ENCODE data around the gene LSMEM2. TPM values are rescaled to one million over a fixed set of nuclear protein-coding genes. Genes with fewer than 3 reads are reported as not detected.

LSMEM2 gene
- total and polyA plus RNA-seq, 8 donors = 0.15 to 0.61 (median 0.41) TPM; not detected in 1

DNA sequence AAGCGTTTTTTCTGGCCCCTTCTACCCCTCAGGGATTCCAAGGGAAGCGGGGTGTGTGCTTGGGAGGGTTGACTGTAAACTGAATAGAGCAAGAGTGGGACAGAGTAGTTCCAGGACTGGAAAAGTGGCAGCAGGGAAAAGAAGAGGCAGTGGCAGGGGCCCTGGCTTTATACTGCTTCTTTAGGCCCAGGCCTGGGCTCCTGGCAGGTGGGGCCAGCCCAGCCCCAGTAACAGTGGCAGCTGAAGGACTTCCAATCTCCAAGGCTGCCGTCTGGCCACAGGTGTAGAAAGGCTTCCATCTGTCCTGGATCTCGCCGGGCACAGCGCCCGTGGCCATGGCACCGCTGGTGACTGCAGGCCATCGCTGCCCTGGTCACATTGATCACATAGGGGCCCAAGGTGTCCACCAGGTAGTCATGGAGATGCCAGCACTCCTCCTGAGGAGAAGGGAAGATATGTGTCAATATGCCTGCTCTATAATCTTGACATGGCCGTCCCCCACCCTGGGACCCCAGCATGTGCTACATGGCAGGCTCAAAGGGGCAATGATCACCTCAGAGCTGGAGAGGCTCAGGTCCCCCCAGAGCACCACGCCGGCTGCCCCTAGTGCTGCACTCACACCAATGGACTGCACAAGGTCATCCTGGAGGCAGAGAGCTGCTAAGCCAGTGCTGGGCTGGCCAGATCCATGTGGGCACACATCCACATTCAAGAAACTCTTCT, 14.4 kb downstream of the LSMEM2 start:
- no peak for DNase-seq
- peaks cover 16 to 29% of the 10 kb centered on the region in 2 donors for H3K4me1 ChIP-seq
- H3K27me3 ChIP-seq = no peaks in the 10 kb centered on the region
- TF ChIP-seq, protein P1, sequence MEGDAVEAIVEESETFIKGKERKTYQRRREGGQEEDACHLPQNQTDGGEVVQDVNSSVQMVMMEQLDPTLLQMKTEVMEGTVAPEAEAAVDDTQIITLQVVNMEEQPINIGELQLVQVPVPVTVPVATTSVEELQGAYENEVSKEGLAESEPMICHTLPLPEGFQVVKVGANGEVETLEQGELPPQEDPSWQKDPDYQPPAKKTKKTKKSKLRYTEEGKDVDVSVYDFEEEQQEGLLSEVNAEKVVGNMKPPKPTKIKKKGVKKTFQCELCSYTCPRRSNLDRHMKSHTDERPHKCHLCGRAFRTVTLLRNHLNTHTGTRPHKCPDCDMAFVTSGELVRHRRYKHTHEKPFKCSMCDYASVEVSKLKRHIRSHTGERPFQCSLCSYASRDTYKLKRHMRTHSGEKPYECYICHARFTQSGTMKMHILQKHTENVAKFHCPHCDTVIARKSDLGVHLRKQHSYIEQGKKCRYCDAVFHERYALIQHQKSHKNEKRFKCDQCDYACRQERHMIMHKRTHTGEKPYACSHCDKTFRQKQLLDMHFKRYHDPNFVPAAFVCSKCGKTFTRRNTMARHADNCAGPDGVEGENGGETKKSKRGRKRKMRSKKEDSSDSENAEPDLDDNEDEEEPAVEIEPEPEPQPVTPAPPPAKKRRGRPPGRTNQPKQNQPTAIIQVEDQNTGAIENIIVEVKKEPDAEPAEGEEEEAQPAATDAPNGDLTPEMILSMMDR (IDR thresholded peaks at IDR 0.05) = no peak
- peak overlapping the region; percentile 47 to 84 for H3K27ac ChIP-seq
- H3K4me3 ChIP-seq = peak overlapping the region in 1 of 2 donors; percentile 94
- intact Hi-C loops (cut with DNase I) = no loop called here
- ATAC-seq = no peak
- H3K9me3 ChIP-seq = no peaks in the 10 kb centered on the region
- peaks cover 0 to 28% of the 10 kb centered on the region in 2 donors for H3K36me3 ChIP-seq

DNA sequence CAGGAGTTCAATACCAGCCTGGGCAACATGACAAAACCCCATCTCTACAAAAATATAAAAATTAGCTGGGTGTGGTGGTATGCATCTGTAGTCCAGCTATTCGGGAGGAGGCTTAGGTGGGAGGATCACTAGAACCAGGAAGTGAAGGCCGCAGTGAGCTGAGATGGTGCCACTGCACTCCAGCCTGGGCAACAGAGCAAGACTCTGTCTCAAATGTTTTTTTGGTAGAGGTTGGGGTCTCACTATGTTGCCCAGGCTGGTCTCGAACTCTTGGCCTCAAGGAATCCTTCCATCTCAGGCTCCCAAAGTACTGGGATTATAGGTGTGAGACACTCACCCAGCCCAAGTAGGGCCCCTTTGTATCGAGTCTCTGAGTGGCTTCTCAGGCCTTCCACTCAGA, 15.2 kb downstream of the LSMEM2 start:
- peaks cover 0 to 20% of the 10 kb centered on the region in 2 donors for H3K36me3 ChIP-seq
- no peak overlapping the region for H3K27ac ChIP-seq
- H3K4me1 ChIP-seq = peaks cover 22 to 36% of the 10 kb centered on the region in 2 donors
- H3K9me3 ChIP-seq = no peaks in the 10 kb centered on the region
- TF ChIP-seq, protein P1 (IDR thresholded peaks at IDR 0.05) = no peak
- no peak for DNase-seq
- intact Hi-C loops (cut with DNase I) = no loop called here
- H3K27me3 ChIP-seq = no peaks in the 10 kb centered on the region
- no peak overlapping the region for H3K4me3 ChIP-seq
- no peak for ATAC-seq

DNA sequence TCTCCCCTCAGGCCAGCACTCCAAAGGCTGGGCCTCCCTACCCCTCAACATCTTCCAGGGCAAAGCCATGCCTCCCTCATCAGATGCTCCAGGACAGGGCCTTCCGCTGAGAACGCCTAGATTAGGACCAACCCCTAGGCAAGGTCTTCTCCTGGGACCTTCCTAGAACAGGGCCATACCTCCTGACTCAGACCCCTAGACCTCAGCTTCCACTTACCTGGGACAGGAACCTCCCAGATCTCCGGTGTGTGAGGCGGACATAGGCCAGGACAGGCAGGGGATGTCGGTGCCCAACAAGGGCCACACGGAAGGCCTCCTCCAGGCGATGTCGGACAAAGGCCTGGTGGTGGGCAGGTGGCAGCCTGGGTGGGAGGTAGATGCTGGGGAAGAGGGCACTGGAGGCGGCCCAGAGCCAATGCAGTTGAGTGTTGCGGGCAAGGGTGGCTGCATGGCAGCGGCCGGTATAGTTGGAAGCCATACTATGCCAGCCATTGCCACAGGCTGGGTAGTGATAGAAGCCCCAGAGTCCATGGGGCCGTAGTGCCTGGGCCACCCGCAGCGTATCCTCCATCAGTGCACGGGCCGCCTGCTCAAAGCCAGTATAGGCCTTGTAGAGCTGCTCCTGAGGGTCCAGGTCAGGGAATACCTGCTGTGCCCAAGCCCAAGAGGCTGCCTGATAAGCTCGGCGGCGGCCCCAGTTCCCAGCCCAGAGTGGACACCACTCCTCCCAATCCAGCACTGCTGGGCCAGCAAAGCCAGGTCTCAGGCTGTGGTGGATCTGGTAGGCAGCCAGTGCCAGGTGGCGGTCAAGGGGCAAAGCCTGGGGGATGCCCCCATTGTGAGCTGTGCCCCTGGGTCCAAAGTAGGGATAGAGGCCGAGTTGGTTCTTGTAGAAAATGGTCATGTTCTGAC, 15.9 kb downstream of the LSMEM2 start:
- intact Hi-C loops (cut with DNase I) = no loop called here
- DNase-seq (no peak), ATAC-seq (no peak)
- Histone ChIP-seq H3K4me3 (no peak overlapping the region), H3K27ac (no peak overlapping the region), H3K36me3 (peaks cover 0 to 13% of the 10 kb centered on the region in 2 donors), H3K4me1 (peaks cover 23 to 37% of the 10 kb centered on the region in 2 donors), H3K9me3 (no peaks in the 10 kb centered on the region), H3K27me3 (no peaks in the 10 kb centered on the region)
- TF ChIP-seq, protein P1 (IDR thresholded peaks at IDR 0.05) = no peak

DNA sequence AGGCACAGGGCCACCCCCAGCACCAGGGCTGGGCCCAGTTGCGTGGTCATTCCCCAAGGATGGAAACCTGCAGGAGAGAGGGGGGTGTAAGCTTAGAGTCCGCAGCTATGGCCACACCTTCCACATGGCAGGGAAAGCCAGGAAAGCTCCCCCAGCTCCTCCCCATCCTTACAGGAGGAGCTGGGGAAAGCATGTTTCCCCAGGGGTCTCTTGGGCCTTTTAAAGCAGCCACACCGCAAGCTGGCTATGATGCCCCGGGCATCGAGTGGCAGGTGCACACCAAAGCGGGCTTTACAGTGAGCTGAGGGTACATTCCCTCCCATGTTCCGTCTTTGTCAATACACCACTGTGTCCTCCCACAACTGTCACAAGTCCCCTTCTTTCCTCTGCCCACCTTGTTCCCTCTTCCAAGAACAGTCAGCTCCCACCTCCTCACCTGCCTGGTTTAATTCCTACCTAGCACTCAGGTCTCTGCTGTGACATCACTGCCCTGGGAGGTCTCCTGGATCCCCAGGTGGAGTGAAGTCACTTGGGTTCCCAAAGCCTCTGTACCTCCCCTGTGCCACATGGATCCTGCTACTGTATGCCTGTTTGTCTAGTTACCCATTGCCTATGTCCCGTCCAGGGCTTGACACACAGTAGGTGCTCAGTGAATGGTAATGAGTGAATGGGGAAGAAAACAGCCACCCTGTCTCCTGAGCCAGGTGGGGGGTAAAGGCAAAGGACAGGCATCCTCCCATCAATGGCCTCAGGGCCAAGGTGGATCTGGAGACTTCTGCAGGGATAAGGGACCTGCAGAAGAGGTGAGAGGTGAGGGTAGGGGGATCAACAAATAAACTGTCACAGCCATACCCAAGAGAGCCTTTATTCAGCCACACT, 16.9 kb downstream of the LSMEM2 start:
- Histone ChIP-seq H3K36me3 (peaks cover 0 to 5% of the 10 kb centered on the region in 2 donors), H3K4me3 (no peak overlapping the region), H3K4me1 (peaks cover 34 to 48% of the 10 kb centered on the region in 2 donors), H3K27me3 (no peaks in the 10 kb centered on the region), H3K9me3 (no peaks in the 10 kb centered on the region), H3K27ac (no peak overlapping the region)
- TF ChIP-seq, protein P1 (IDR thresholded peaks at IDR 0.05) = no peak
- intact Hi-C loops (cut with DNase I) = no loop called here
- ATAC-seq (no peak), DNase-seq (no peak)
